H1 (cell line): Measurements from ENCODE around the gene SLC5A10. TPM values are rescaled to one million over a fixed set of nuclear protein-coding genes. Genes with fewer than 3 reads are reported as not detected.

ENCODE experiments used
- SIN3A ChIP-seq, 2 experiments: IDR thresholded peaks in 1 of 2; conservative IDR thresholded peaks in 1 of 2; 2 replicates each; pipeline ENCODE4 v1.6.1; 2011 to 2012; ENCODE audit warnings: low read length in 2 of 2, improper control_type of control experiment in 1 of 2, low read depth in 1 of 2, mild to moderate bottlenecking in 1 of 2
- polyA plus RNA-seq, 7 experiments: library from polyadenylated mRNA; depleted of rRNA in 3 of 7; stranded (reverse) in 5 of 7; unstranded in 2 of 7; fragments of >200 nt in 5 of 7; fragments of 200-250 nt in 2 of 7; gene quantifications; 1 replicate in 5 of 7; 2 replicates in 1 of 7; 4 replicates in 1 of 7; pipeline versions ENCODE4 v1.2.1 to v1.2.3, GENCODE V29; 2011 to 2013; ENCODE audit warnings: missing spikeins in 2 of 7, mixed read lengths in 2 of 7
- total RNA-seq: library from RNA; stranded (reverse); fragmentation: NEBNext Ultra II Directional; extraction: Animal tissue kit (Norgen Biotek cat#: 25700); gene quantifications from 2 replicates; pipeline ENCODE4 v1.2.1, GENCODE V29; 2021

Gene SLC5A10
- total and polyA plus RNA-seq, 2 of the 8 experiments (the other 6 are each of a cell fraction or from before 2014, with no cell fraction given): 0.05 to 0.11 TPM

DNA sequence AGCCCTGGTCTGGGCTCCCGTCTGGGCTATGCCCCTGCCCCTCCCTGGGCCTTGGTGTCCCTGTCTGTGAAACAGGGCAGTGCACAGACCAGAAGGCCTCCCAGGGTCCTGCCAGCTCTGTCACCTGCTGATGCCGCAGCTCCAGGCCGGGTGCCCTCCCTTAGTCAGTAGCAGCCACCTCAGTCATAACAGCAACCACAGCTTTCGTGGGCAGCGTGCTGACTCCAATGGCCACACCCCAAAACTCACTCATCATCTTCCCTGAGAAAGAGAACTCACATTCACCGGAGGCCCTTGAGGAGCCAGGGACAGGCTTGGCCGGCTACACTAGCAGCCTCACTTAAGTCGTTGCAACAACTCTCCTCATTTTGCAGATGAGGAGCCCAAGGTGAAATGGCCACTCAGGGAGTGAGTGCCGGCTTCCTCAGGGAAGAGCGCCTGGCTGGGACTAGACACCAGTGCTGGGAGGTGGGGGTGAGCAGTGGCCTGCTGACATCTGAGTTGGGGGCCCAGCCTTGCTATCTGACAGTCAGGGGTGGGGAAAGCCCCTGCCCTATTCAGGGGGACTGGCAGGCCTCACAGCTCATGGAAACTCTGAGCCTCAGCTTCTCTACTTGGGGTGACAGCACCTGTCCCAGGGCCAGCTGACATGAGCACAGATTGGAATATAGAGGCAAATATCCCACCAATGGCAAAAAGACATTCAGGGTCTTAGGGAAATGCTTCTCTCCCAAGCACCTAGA is 22.6 kb downstream of the SLC5A10 start (continued):
- TF ChIP-seq SIN3A (conservative IDR thresholded peaks at IDR 0.05 in 1 of 2, IDR thresholded peaks at IDR 0.05 in 1 of 2; ENCODE audit: low read depth in 1 of 2, low read length in 2 of 2): no peak
